Esophagus squamous epithelium (tissue), 5 donors: Measurements from ENCODE around the gene FAIM2. TPM values are rescaled to one million over a fixed set of nuclear protein-coding genes. Genes with fewer than 3 reads are reported as not detected.

Source experiments
- DNase-seq: peaks from one replicate; lab custom pipeline; 2025; lab: John Stamatoyannopoulos, UW
- H3K27ac ChIP-seq, 4 donors: fragments of 200-600 bp; sonication (generic); one replicate each; pipeline ENCODE4 v1.5.1; 2016 to 2019; ENCODE audit warnings: mild to moderate bottlenecking in 1 of 4
- H3K27me3 ChIP-seq, 4 donors: fragments of 200-600 bp; sonication (generic); 1 replicate in 3 of 4; 2 replicates in 1 of 4; pipeline versions ENCODE4 v1.5.1 to v1.6.0; 2017 to 2021; ENCODE audit warnings: antibody characterized with exemption in 1 of 4
- H3K36me3 ChIP-seq, 3 donors: fragments of 200-600 bp; sonication (generic); one replicate each; pipeline ENCODE4 v1.5.1; 2016 to 2019
- H3K4me1 ChIP-seq, 3 donors: fragments of 200-600 bp; sonication (generic); one replicate each; pipeline ENCODE4 v1.5.1; 2017 to 2019
- H3K4me3 ChIP-seq, 4 donors: fragments of 200-600 bp; sonication (generic); 1 replicate in 3 of 4; 2 replicates in 1 of 4; pipeline ENCODE4 v1.5.1; 2016 to 2019; ENCODE audit warnings: mild to moderate bottlenecking in 2 of 4, moderate library complexity in 1 of 4
- H3K9me3 ChIP-seq, 3 donors: fragments of 200-600 bp; sonication (generic); one replicate each; pipeline ENCODE4 v1.5.1; 2016 to 2019
- POLR2A ChIP-seq, 4 donors: fragments of 450-650 bp; IDR thresholded peaks; one replicate each; pipeline ENCODE4 v1.6.1; 2017; ENCODE audit warnings: antibody characterized with exemption in 4 of 4, mild to moderate bottlenecking in 4 of 4, moderate library complexity in 3 of 4
- WGBS, 2 donors: methylation state at CpG; one replicate each; pipeline ENCODE4 v1.1.5; 2018; 5-methylcytosine and 5-hydroxymethylcytosine counted together
- intact Hi-C: fragments of 100-400 bp; cut with DNase I; formaldehyde crosslinking; loops from one replicate; pipeline ENCODE4 v1.15.0; 2022
- total RNA-seq, 4 donors: library from RNA; depleted of rRNA; stranded (reverse); fragments of >200 nt; gene quantifications; one replicate each; pipeline ENCODE4 v1.1.0, GENCODE V29; 2016
- TF ChIP-seq, protein P1 (sequence below), 6 experiments: fragments of 450-650 bp in 4 of 6; fragments of 200-600 bp in 2 of 6; sonication (generic) in 2 of 6; IDR thresholded peaks; one replicate each; pipeline ENCODE4 v1.5.1; 2016 to 2019; ENCODE audit warnings: antibody characterized with exemption in 6 of 6, mild to moderate bottlenecking in 4 of 6, moderate library complexity in 4 of 6
- donor health status: DM: yes; HTN: yes; CAD: no.

FAIM2 gene
- total RNA-seq, 4 donors from 2014 or later, result 0.13 to 2.9 (median 0.23) TPM

DNA sequence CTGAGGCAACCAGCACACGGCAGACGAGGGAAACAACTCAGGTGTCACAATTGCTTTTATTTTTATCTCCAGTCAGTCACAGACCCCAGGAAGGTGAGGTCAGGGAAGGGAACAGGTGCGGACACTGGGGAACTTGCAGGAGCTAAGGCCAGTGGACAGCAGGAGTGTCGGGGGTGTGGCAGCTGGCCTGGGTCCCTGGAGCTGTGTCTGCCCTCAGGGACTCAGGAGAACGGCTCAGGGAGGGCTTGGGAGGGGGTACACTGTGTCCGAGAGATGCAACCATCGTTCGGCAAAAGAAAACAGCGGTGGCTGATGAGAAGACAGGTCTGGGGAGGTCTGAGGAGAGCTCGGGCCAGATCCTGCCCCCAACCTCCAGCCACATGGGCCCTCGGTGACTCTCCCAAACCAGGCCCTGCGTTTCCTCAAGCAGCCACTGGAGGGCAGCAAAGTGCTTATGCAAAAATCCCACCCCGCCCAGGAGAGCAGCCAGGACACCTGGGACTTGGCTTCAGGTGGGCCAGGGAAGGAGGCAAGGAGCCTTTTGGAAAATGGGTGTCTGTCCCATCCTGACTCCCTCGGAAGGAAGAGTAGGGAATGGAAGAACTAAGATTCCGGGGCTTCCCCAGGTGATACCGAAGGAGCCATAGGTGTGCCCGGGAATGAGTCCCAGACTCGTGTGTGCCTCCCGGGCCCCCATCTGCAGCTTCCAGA is 36.7 kb downstream of the FAIM2 start:
- Histone ChIP-seq H3K27ac (peak overlapping the region; percentile 12 to 64 (median 42)), H3K27me3 (peaks cover 0 to 6% (median 0%) of the 10 kb centered on the region in 4 donors), H3K4me3 (no peak overlapping the region), H3K36me3 (no peaks in the 10 kb centered on the region), H3K4me1 (peaks cover 23 to 48% (median 24%) of the 10 kb centered on the region in 3 donors), H3K9me3 (no peaks in the 10 kb centered on the region)
- 22 to 23% methylated on average over 11 to 13 of the region's 19 CpGs for WGBS, 2 donors
- TF ChIP-seq, protein P1, sequence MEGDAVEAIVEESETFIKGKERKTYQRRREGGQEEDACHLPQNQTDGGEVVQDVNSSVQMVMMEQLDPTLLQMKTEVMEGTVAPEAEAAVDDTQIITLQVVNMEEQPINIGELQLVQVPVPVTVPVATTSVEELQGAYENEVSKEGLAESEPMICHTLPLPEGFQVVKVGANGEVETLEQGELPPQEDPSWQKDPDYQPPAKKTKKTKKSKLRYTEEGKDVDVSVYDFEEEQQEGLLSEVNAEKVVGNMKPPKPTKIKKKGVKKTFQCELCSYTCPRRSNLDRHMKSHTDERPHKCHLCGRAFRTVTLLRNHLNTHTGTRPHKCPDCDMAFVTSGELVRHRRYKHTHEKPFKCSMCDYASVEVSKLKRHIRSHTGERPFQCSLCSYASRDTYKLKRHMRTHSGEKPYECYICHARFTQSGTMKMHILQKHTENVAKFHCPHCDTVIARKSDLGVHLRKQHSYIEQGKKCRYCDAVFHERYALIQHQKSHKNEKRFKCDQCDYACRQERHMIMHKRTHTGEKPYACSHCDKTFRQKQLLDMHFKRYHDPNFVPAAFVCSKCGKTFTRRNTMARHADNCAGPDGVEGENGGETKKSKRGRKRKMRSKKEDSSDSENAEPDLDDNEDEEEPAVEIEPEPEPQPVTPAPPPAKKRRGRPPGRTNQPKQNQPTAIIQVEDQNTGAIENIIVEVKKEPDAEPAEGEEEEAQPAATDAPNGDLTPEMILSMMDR (IDR thresholded peaks at IDR 0.05), result peak; percentile 93 to 99 (median 98)
- no peak for TF ChIP-seq POLR2A (IDR thresholded peaks at IDR 0.05)
- intact Hi-C loops, result loop anchor here (10.0 kb wide), 2 partner anchors 98 to 188 kb away; partner anchors contain the start of genes AQP5 and ASIC1
- DNase-seq, result no peak

DNA sequence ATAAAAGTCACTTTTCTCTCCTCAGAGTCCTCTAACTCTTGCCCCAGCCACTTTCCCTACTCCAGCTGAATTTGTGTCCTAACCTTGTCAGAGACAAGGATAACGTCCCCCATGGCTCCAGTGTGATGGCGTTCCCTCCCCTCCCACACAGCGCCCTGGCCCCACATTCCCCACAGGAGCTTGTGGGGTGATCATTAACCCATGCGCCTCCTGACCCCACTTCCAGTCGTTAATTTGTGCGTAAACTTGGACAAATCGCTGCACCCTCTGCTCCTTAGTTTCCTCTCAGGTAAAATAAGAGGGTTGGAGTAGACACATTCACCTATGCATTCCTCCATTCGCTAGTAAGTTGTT is 37.9 kb downstream of the FAIM2 start:
- Histone ChIP-seq H3K27me3 (peaks cover 0 to 6% (median 0%) of the 10 kb centered on the region in 4 donors), H3K4me3 (no peak overlapping the region), H3K27ac (no peak overlapping the region), H3K9me3 (no peaks in the 10 kb centered on the region), H3K4me1 (peaks cover 23 to 45% (median 24%) of the 10 kb centered on the region in 3 donors), H3K36me3 (no peaks in the 10 kb centered on the region)
- intact Hi-C loops, result loop anchor here (10.0 kb wide), 2 partner anchors 99 to 189 kb away; partner anchors contain the start of genes AQP5 and ASIC1
- no peak for TF ChIP-seq POLR2A (IDR thresholded peaks at IDR 0.05)
- TF ChIP-seq, protein P1 (IDR thresholded peaks at IDR 0.05), result no peak
- 84 to 90% methylated on average over 8 of the region's 8 CpGs for WGBS, 2 donors
- DNase-seq, result no peak

DNA sequence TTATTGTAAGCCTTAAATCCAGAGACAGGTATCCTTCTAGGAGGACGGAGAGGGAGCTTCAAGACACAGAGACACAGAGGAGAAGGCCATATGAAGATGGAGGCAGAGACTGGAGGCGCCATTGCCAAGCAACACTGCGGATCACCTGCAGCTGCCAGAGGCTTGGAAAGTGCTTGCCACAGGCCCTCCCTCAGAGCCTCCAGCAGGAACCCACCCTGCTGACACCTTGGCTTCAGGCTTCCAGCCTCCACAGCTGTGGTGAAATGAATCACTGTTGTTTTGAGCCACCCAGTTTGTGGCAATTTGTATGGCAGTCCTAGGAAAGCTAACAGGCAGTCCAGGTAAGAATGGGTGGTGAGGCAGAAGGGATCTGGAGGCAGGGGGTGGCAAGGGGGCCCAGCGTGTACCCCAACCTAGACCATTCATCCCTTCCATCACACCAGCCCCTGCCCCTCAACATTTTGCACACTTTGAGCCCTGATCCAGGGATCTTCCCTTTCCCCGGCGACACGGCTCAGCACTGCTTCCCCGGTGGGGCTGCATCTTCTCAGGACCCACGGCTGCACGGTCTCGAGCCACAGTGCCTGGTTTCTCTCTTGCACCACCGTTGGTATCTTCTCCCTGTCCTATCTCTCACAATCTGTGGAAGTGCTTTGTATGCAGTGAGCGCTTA is 38.5 kb downstream of the FAIM2 start:
- Histone ChIP-seq H3K27me3 (peaks cover 0 to 6% (median 0%) of the 10 kb centered on the region in 4 donors), H3K9me3 (no peaks in the 10 kb centered on the region), H3K4me1 (peaks cover 23 to 45% (median 24%) of the 10 kb centered on the region in 3 donors), H3K4me3 (no peak overlapping the region), H3K36me3 (no peaks in the 10 kb centered on the region), H3K27ac (no peak overlapping the region)
- 83 to 84% methylated on average over 12 to 13 of the region's 13 CpGs for WGBS, 2 donors
- DNase-seq, result no peak
- intact Hi-C loops, result loop anchor here (10.0 kb wide), 2 partner anchors 100 to 190 kb away; partner anchors contain the start of genes AQP5 and ASIC1
- TF ChIP-seq POLR2A (IDR thresholded peaks at IDR 0.05), result no peak
- TF ChIP-seq, protein P1 (IDR thresholded peaks at IDR 0.05), result no peak

DNA sequence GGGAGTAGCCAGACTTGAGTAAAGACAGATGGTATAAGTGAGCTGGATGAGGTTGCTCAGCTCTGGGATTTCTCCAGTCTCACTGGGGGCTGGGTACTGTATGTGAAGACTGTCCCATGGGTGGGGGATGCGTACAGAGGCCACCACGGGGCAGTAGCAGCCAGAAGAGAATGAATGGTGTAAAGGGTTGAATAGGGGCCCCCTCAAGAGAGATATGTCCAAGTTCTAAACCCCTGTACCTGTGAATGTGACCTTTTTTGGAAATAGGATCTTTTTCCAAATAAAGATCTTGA is 39.0 kb downstream of the FAIM2 start:
- 52 to 80% methylated on average over 2 of the region's 2 CpGs for WGBS, 2 donors
- no peak overlapping the region for H3K27ac ChIP-seq
- intact Hi-C loops, result loop anchor here (10.0 kb wide), 2 partner anchors 100 to 190 kb away; partner anchors contain the start of genes AQP5 and ASIC1
- no peak for DNase-seq
- TF ChIP-seq POLR2A (IDR thresholded peaks at IDR 0.05), result no peak
- TF ChIP-seq, protein P1 (IDR thresholded peaks at IDR 0.05), result no peak
- H3K9me3 ChIP-seq, result no peaks in the 10 kb centered on the region
- no peaks in the 10 kb centered on the region for H3K36me3 ChIP-seq
- peaks cover 22 to 46% (median 24%) of the 10 kb centered on the region in 3 donors for H3K4me1 ChIP-seq
- no peak overlapping the region for H3K4me3 ChIP-seq
- H3K27me3 ChIP-seq, result peaks cover 0 to 6% (median 0%) of the 10 kb centered on the region in 4 donors
